GM12878 (cell line): Measurements from ENCODE around the gene LMO7. TPM values are rescaled to one million over a fixed set of nuclear protein-coding genes. Genes with fewer than 3 reads are reported as not detected.

ENCODE experiments used
- ATAC-seq: fragments of 200-7000 bp; cut with Tn5 transposase; 3 replicates; pipeline ENCODE4 v1.9.1; 2020; ENCODE audit warnings: mild to moderate bottlenecking, moderate library complexity
- BruUV-seq: library from RNA; stranded (reverse); fragments of 400-500 nt; replicated peaks from 2 replicates; lab custom pipeline; 2021; lab: Mats Ljungman, UMichigan
- CTCF ChIA-PET: fragments of 300-600 bp; sonication (Branson Sonifier 250); formaldehyde crosslinking; extraction: SDS; loops from one replicate; lab custom pipeline; 2021; ENCODE audit warnings: inconsistent platforms; lab: Yijun Ruan, JAX
- POLR2A ChIA-PET: fragments of 350-600 bp; formaldehyde crosslinking; extraction: SDS; loops from one replicate; lab custom pipeline; 2021; ENCODE audit warnings: inconsistent platforms; lab: Charles Lee
- RAD21 ChIA-PET: fragments of 300-600 bp; sonication (Branson Sonifier 250); formaldehyde crosslinking; loops from one replicate; lab custom pipeline; 2023; ENCODE audit warnings: antibody characterized with exemption; ENCODE audit not compliant: unreplicated experiment; lab: Charles Lee
- SMC1A ChIA-PET: fragments of 300-600 bp; sonication (Branson Sonifier 250); formaldehyde crosslinking; loops from one replicate; lab custom pipeline; 2023; ENCODE audit not compliant: unreplicated experiment, uncharacterized antibody; lab: Charles Lee
- DNase-seq: peaks from one replicate; pipeline ENCODE4 v3.0.0-alpha.2; 2011; ENCODE audit warnings: low read depth, low spot score
- FAIRE-seq: peaks from 3 replicates; lab custom pipeline; 2011; peaks lifted over from hg19 to GRCh38; lab: Jason Lieb, UNC
- H2AFZ ChIP-seq: 2 replicates; pipeline ENCODE4 v1.6.0; 2011; ENCODE audit warnings: low read depth, low read length, control low read depth; ENCODE audit not compliant: control insufficient read depth
- H3K27ac ChIP-seq: 2 replicates; pipeline ENCODE4 v1.5.1; 2011; ENCODE audit warnings: control low read depth; ENCODE audit not compliant: control insufficient read depth, insufficient read depth
- H3K27me3 ChIP-seq, 2 experiments: replicated peaks in 1 of 2; 2 replicates each; pipeline versions ENCODE4 v1.6.0 to v1.6.1; 2011; ENCODE audit warnings: low read length in 1 of 2; ENCODE audit not compliant: control insufficient read depth in 2 of 2, insufficient read depth in 2 of 2
- H3K36me3 ChIP-seq, 2 experiments: 2 replicates each; pipeline ENCODE4 v1.5.1; 2011; ENCODE audit warnings: low read length in 1 of 2; ENCODE audit not compliant: control insufficient read depth in 2 of 2, insufficient read depth in 2 of 2
- H3K4me1 ChIP-seq: 2 replicates; pipeline ENCODE4 v1.6.1; 2011; ENCODE audit warnings: mild to moderate bottlenecking, low read length, moderate library complexity, mixed read lengths; ENCODE audit not compliant: control insufficient read depth, insufficient read depth
- H3K4me2 ChIP-seq: 2 replicates; pipeline ENCODE4 v1.6.0; 2011; ENCODE audit warnings: control low read depth; ENCODE audit not compliant: control insufficient read depth, insufficient read depth
- H3K4me3 ChIP-seq: fragments of 200-600 bp; sonication (generic); 2 replicates; pipeline ENCODE4 v1.5.1; 2016
- H3K79me2 ChIP-seq: 2 replicates; pipeline ENCODE4 v1.6.0; 2011; ENCODE audit warnings: low read length; ENCODE audit not compliant: control insufficient read depth, insufficient read depth
- H3K9ac ChIP-seq: 2 replicates; pipeline ENCODE4 v1.8.0; 2011; ENCODE audit warnings: low read length, control low read depth, mixed read lengths; ENCODE audit not compliant: control insufficient read depth, insufficient read depth
- H3K9me3 ChIP-seq: replicated peaks from 3 replicates; pipeline ENCODE4 v1.5.1; 2011; ENCODE audit warnings: mild to moderate bottlenecking, low read length; ENCODE audit not compliant: control insufficient read depth, insufficient read depth
- H4K20me1 ChIP-seq: 2 replicates; pipeline ENCODE4 v1.6.0; 2011; ENCODE audit not compliant: control insufficient read depth, insufficient read depth
- ELK1 ChIP-seq: IDR thresholded peaks from 2 replicates; pipeline ENCODE4 v1.6.1; 2012; ENCODE audit warnings: low read depth, low read length, improper control_type of control experiment
- EZH2 ChIP-seq: IDR thresholded peaks from 2 replicates; pipeline ENCODE4 v1.6.1; 2012; ENCODE audit warnings: low read depth, mild to moderate bottlenecking, control low read depth, inconsistent platforms, low read length, borderline replicate concordance; ENCODE audit not compliant: control insufficient read depth
- LARP7 ChIP-seq: fragments of 450-650 bp; IDR thresholded peaks from 2 replicates; pipeline ENCODE4 v1.6.1; 2017; ENCODE audit warnings: mild to moderate bottlenecking
- MLLT1 ChIP-seq: fragments of 450-650 bp; IDR thresholded peaks from 2 replicates; pipeline ENCODE4 v1.6.1; 2016; ENCODE audit warnings: mild to moderate bottlenecking
- MXI1 ChIP-seq: fragments of 150-350 bp; IDR thresholded peaks from 2 replicates; pipeline ENCODE4 v1.6.1; 2011; ENCODE audit warnings: low read depth, mild to moderate bottlenecking, inconsistent platforms, low read length, improper control_type of control experiment
- RBBP5 ChIP-seq: fragments of 200-600 bp; sonication (generic); conservative IDR thresholded peaks from 2 replicates; pipeline ENCODE4 v1.6.1; 2016
- RCOR1 ChIP-seq: conservative IDR thresholded peaks from 2 replicates; pipeline ENCODE4 v1.6.1; 2012; ENCODE audit warnings: low read depth, low read length, improper control_type of control experiment
- SIN3A ChIP-seq: IDR thresholded peaks from 2 replicates; pipeline ENCODE4 v1.6.1; 2012; ENCODE audit warnings: low read depth, low read length, improper control_type of control experiment
- SMC3 ChIP-seq: IDR thresholded peaks from 2 replicates; pipeline ENCODE4 v1.6.1; 2011; ENCODE audit warnings: low read length, improper control_type of control experiment, borderline replicate concordance
- SREBF2 ChIP-seq: IDR thresholded peaks from 2 replicates; pipeline ENCODE4 v1.6.1; 2012; ENCODE audit warnings: mild to moderate bottlenecking, low read length
- YBX1 ChIP-seq: fragments of 450-650 bp; IDR thresholded peaks from 2 replicates; pipeline ENCODE4 v1.6.1; 2016; ENCODE audit warnings: antibody characterized with exemption
- ZBED1 ChIP-seq: IDR thresholded peaks from 2 replicates; pipeline ENCODE4 v1.6.1; 2016; ENCODE audit warnings: borderline replicate concordance
- ZNF687 ChIP-seq: fragments of 450-650 bp; IDR thresholded peaks from 2 replicates; pipeline ENCODE4 v1.6.1; 2017; ENCODE audit warnings: mild to moderate bottlenecking, moderate library complexity
- WGBS: methylation state at CpG from one replicate; pipeline ENCODE4 v1.1.6; 2016; ENCODE audit warnings: low lambda C conversion rate; ENCODE audit not compliant: insufficient replicate concordance, insufficient coverage; ENCODE audit errors: missing lambda C conversion rate; 5-methylcytosine and 5-hydroxymethylcytosine counted together
- in situ Hi-C: fragments of 300-500 bp; cut with MboI; formaldehyde crosslinking; loops from 9 replicates; pipeline ENCODE4 v1.14.3; 2018; ENCODE audit warnings: mixed read lengths
- intact Hi-C: fragments of 100-400 bp; cut with micrococcal nuclease; formaldehyde crosslinking; loops from one replicate; pipeline ENCODE4 v1.14.2; 2022; ENCODE audit not compliant: unreplicated experiment
- polyA plus RNA-seq, 11 experiments: library from polyadenylated mRNA; depleted of rRNA in 4 of 11; unstranded in 6 of 11; stranded (reverse) in 5 of 11; fragments of >200 nt; fragmentation: Nextera tagmentation in 4 of 11; fragmentation: Illumina TruSeq in 1 of 11; extraction: Ambion mirVana in 4 of 11; extraction: Trizol in 1 of 11; gene quantifications; 1 replicate in 1 of 11; 2 replicates in 10 of 11; pipeline versions ENCODE4 v1.2.1 to v1.2.3, GENCODE V29; 2011 to 2016; ENCODE audit warnings: inconsistent platforms in 2 of 11, missing spikeins in 2 of 11, low read depth in 1 of 11
- total RNA-seq, 4 experiments: library from RNA; depleted of rRNA in 3 of 4; stranded (reverse); fragments of >200 nt in 3 of 4; fragmentation: Illumina TruSeq in 1 of 4; extraction: Trizol in 1 of 4; gene quantifications; 2 replicates each; pipeline versions ENCODE4 v1.2.1 to v1.2.3, GENCODE V29; 2013 to 2021

Gene LMO7
- total and polyA plus RNA-seq, 10 of the 15 experiments (the other 5 are each of a cell fraction or from before 2014, with no cell fraction given), result 8.5 to 67.8 (median 36.8) TPM

- TF ChIP-seq MLLT1, result no peak
- TF ChIP-seq SIN3A, result no peak
- TF ChIP-seq SMC3, result no peak
- CTCF ChIA-PET, result no interaction called here
- no peaks in the 10 kb centered on the region for H4K20me1 ChIP-seq
- DNase-seq (no peak), ATAC-seq (no peak), FAIRE-seq (no peak)
- in situ Hi-C loops, result no loop called here
- H3K27me3 ChIP-seq, result no peaks in the 10 kb centered on the region
- H3K4me1 ChIP-seq, result no peaks in the 10 kb centered on the region
- RAD21 ChIA-PET, result no interaction called here
- no peak overlapping the region for H3K27ac ChIP-seq
- H3K36me3 ChIP-seq, result no peaks in the 10 kb centered on the region
- no peak overlapping the region for H3K9ac ChIP-seq
- no peak overlapping the region for H3K4me2 ChIP-seq
- BruUV-seq, result no TSS peak
- H3K79me2 ChIP-seq, result no peaks in the 10 kb centered on the region
- intact Hi-C loops, result no loop called here
- POLR2A ChIA-PET, result no interaction called here
- H3K9me3 ChIP-seq, result no peaks in the 10 kb centered on the region
- 100% methylated on average over 3 of the region's 3 CpGs for WGBS
- no peak overlapping the region for H2AFZ ChIP-seq
- no peak overlapping the region for H3K4me3 ChIP-seq
- SMC1A ChIA-PET, result no interaction called here
Observed at GRCh38 chr13:75656425-75656989, 20.4 kb downstream of the LMO7 start.

- intact Hi-C loops (no loop called here), in situ Hi-C loops (no loop called here)
- Histone ChIP-seq H3K79me2 (no peaks in the 10 kb centered on the region), H3K4me1 (no peaks in the 10 kb centered on the region), H3K4me2 (no peak overlapping the region), H3K27ac (no peak overlapping the region), H3K9ac (no peak overlapping the region), H3K4me3 (no peak overlapping the region), H3K27me3 (no peaks in the 10 kb centered on the region), H3K9me3 (no peaks in the 10 kb centered on the region), H4K20me1 (no peaks in the 10 kb centered on the region), H2AFZ (no peak overlapping the region), H3K36me3 (no peaks in the 10 kb centered on the region)
- CTCF ChIA-PET, result no interaction called here
- FAIRE-seq (no peak), DNase-seq (no peak), ATAC-seq (no peak)
- 100% methylated on average over 1 of the region's 1 CpG for WGBS
- POLR2A ChIA-PET, result no interaction called here
- RAD21 ChIA-PET, result no interaction called here
- BruUV-seq, result no TSS peak
- SMC1A ChIA-PET, result no interaction called here
- TF ChIP-seq ZNF687 (no peak), ELK1 (no peak), RBBP5 (no peak), EZH2 (no peak), YBX1 (no peak), LARP7 (no peak), RCOR1 (no peak), SREBF2 (no peak), MXI1 (no peak), ZBED1 (no peak)
Observed at GRCh38 chr13:75657111-75657510, 21.0 kb downstream of the LMO7 start.
